ENCODE results near the gene PROC. TPM values are rescaled to one million over a fixed set of nuclear protein-coding genes. Genes with fewer than 3 reads are reported as not detected.

PROC gene
- not detected in 2 replicates for total RNA-seq

GRCh38 chr2:127418300-127419111, at the start of gene PROC:
Gene PROC (plus strand): TSS chr2:127418427. CDS start chr2:127419943, 1,516 bp downstream.

GRCh38 chr2:127387655-127388422, 30.4 kb upstream of the PROC start, which contains the start of gene MAP3K2:
Gene MAP3K2 (minus strand): TSS chr2:127387975. CDS start chr2:127343129, 44,846 bp downstream.

Small RNAs within 50 kb of the gene (small RNA-seq; reads per million reads assigned to genes)
- not detected for gene MIR4783
- gene RNU4-48P, result not detected

Other genes starting within 250 kb of the PROC start
- not detected in 2 replicates for gene CYP27C1, start 198.1 kb upstream of the PROC start, total RNA-seq
- gene ERCC3, start 124.3 kb upstream of the PROC start, total RNA-seq, result 48.7 and 50.3 TPM in 2 replicates
- 18.0 and 27.4 TPM in 2 replicates for gene MAP3K2, start 30.5 kb upstream of the PROC start, total RNA-seq
- gene IWS1, start 108.1 kb downstream of the PROC start, total RNA-seq, result 55.4 and 62.4 TPM in 2 replicates
- 0.14 TPM in 1 of 2 replicates, not detected in the other for gene MYO7B, start 117.3 kb downstream of the PROC start, total RNA-seq
- gene GPR17, start 227.7 kb downstream of the PROC start, total RNA-seq, result not detected in 2 replicates

Measured in thoracic aorta endothelial cell (primary cell).